Tibial nerve (tissue), 4 donors: ENCODE measurements around the gene ELOVL4.

ENCODE experiments used
- CTCF ChIP-seq, 5 experiments: fragments of 200-600 bp in 3 of 5; fragments of 450-650 bp in 2 of 5; sonication (generic) in 3 of 5; IDR thresholded peaks; one replicate each; pipeline ENCODE4 v1.5.1; 2016 to 2019; ENCODE audit warnings: antibody characterized with exemption in 5 of 5, mild to moderate bottlenecking in 3 of 5, moderate library complexity in 2 of 5
- EP300 ChIP-seq, 2 donors: sonication (generic); formaldehyde crosslinking; IDR thresholded peaks; one replicate each; pipeline ENCODE4 v1.6.1; 2017; ENCODE audit warnings: antibody characterized with exemption in 2 of 2, mild to moderate bottlenecking in 1 of 2
- POLR2A ChIP-seq, 2 donors: fragments of 450-650 bp; IDR thresholded peaks; one replicate each; pipeline ENCODE4 v1.6.1; 2017; ENCODE audit warnings: antibody characterized with exemption in 2 of 2, mild to moderate bottlenecking in 2 of 2, moderate library complexity in 2 of 2

GRCh38 chr6:79947191-79948186 lies at the start of gene ELOVL4:
- TF ChIP-seq EP300 (IDR thresholded peaks at IDR 0.05) (peak in 1 of 2 donors; percentile 64), POLR2A (IDR thresholded peaks at IDR 0.05) (peak; percentile 45 to 46), CTCF (IDR thresholded peaks at IDR 0.05) (peak in 1 of 5 experiments; percentile 8)
